ENCODE measurements around the gene NR5A2. TPM values are rescaled to one million over a fixed set of nuclear protein-coding genes. Genes with fewer than 3 reads are reported as not detected.

NR5A2 gene
- total RNA-seq, 1 experiment from 2014 or later: 22.3 TPM

DNA sequence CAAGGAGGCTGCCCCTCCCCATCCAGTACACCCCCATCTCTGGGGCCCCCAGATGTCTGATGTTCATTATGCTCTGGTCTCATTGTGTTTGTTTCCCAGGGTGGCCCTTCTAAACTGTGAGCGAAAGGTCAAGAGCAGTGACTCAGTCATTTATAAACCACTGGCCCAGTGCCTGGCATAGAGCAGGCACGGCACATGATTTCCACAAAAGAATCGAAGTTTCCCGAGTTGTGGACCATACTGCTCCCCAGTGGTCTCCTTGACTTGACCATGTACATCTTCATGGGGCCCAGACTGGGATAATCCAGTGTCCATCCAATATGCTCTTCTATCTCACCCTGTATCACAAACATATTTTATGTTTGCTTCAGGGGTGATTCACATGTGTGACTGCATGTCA lies 153.3 kb downstream of the NR5A2 start:
- no peak; the same call in 1 of the 2 replicates for ATAC-seq
- H3K4me1 Mint-ChIP-seq: no peaks in the 10 kb centered on the region

DNA sequence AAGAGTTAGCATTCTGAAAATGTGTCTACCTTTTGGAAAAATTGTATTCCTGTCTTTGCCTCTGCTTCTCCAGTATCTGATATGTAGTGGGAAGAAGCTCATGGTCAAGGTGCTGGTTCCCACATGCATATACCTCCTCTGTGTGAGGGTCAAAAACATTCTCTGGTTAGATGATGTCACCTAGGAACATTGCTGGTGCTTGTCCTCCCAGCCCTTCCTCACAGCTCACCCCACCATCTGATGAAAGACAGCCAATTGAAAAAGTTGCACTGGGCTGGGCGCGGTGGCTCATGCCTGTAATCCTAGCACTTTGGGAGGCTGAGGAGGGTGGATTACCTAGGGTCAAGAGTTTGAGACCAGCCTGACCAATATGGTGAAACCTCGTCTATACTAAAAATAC lies 154.4 kb downstream of the NR5A2 start:
- ChIA-PET POLR2A (no interaction called here), CTCF (interaction anchor here (0.7 to 1.0 kb wide), 2 partner anchors 43 to 839 kb away, joined by 3 read pairs; no protein-coding TSS in a partner anchor)
- DNase-seq (ENCODE audit: low spot score) (no peak), ATAC-seq (no peak)
- peaks cover 9% of the 10 kb centered on the region for H3K27me3 Mint-ChIP-seq (ENCODE audit: low read depth)
- H3K27ac Mint-ChIP-seq: no peak overlapping the region
- H3K4me3 Mint-ChIP-seq: no peak overlapping the region
- no peaks in the 10 kb centered on the region for H3K4me1 Mint-ChIP-seq
- no peak for TF ChIP-seq GTF2I (CRISPR knock-in tag; conservative IDR thresholded peaks at IDR 0.05)
- TF ChIP-seq NR2C2 (CRISPR knock-in tag; IDR thresholded peaks at IDR 0.05): no peak
- no peak for TF ChIP-seq FOXJ3 (CRISPR knock-in tag; IDR thresholded peaks at IDR 0.05; ENCODE audit: borderline replicate concordance)
- no peak for TF ChIP-seq KAT7 (CRISPR knock-in tag; IDR thresholded peaks at IDR 0.05; ENCODE audit: borderline replicate concordance)
- no peak for TF ChIP-seq SMAD4 (CRISPR knock-in tag; IDR thresholded peaks at IDR 0.05)
- TF ChIP-seq, protein P1, sequence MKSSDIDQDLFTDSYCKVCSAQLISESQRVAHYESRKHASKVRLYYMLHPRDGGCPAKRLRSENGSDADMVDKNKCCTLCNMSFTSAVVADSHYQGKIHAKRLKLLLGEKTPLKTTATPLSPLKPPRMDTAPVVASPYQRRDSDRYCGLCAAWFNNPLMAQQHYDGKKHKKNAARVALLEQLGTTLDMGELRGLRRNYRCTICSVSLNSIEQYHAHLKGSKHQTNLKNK (CRISPR knock-in tag; IDR thresholded peaks at IDR 0.05): no peak
- TF ChIP-seq, protein P2, sequence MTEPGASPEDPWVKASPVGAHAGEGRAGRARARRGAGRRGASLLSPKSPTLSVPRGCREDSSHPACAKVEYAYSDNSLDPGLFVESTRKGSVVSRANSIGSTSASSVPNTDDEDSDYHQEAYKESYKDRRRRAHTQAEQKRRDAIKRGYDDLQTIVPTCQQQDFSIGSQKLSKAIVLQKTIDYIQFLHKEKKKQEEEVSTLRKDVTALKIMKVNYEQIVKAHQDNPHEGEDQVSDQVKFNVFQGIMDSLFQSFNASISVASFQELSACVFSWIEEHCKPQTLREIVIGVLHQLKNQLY (CRISPR knock-in tag; IDR thresholded peaks at IDR 0.05): no peak
- no peak for TF ChIP-seq FOXP1 (CRISPR knock-in tag; IDR thresholded peaks at IDR 0.05; ENCODE audit: borderline replicate concordance)
- TF ChIP-seq, protein P3, sequence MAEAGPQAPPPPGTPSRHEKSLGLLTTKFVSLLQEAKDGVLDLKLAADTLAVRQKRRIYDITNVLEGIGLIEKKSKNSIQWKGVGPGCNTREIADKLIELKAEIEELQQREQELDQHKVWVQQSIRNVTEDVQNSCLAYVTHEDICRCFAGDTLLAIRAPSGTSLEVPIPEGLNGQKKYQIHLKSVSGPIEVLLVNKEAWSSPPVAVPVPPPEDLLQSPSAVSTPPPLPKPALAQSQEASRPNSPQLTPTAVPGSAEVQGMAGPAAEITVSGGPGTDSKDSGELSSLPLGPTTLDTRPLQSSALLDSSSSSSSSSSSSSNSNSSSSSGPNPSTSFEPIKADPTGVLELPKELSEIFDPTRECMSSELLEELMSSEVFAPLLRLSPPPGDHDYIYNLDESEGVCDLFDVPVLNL (CRISPR knock-in tag; IDR thresholded peaks at IDR 0.05; ENCODE audit: borderline replicate concordance, low read depth): no peak
- H3K9me3 Mint-ChIP-seq: peaks cover 39% of the 10 kb centered on the region
- H3K36me3 Mint-ChIP-seq: peaks cover 23% of the 10 kb centered on the region

More for the DNA sequence above, 153.3 kb downstream of the NR5A2 start:
- peaks cover under 1% of the 10 kb centered on the region for H3K27me3 Mint-ChIP-seq (ENCODE audit: low read depth)
- no peak for DNase-seq (ENCODE audit: low spot score)
- peaks cover 29% of the 10 kb centered on the region for H3K9me3 Mint-ChIP-seq
- H3K36me3 Mint-ChIP-seq: peaks cover 13% of the 10 kb centered on the region
- H3K27ac Mint-ChIP-seq: no peak overlapping the region
- CTCF ChIA-PET: no interaction called here
- H3K4me3 Mint-ChIP-seq: no peak overlapping the region
- no peak for TF ChIP-seq ZNF121 (CRISPR knock-in tag; IDR thresholded peaks at IDR 0.05)
- no peak for TF ChIP-seq SOX15 (CRISPR knock-in tag; IDR thresholded peaks at IDR 0.05)
- no peak for TF ChIP-seq ZNF232 (CRISPR knock-in tag; IDR thresholded peaks at IDR 0.05)
- TF ChIP-seq, protein P4, sequence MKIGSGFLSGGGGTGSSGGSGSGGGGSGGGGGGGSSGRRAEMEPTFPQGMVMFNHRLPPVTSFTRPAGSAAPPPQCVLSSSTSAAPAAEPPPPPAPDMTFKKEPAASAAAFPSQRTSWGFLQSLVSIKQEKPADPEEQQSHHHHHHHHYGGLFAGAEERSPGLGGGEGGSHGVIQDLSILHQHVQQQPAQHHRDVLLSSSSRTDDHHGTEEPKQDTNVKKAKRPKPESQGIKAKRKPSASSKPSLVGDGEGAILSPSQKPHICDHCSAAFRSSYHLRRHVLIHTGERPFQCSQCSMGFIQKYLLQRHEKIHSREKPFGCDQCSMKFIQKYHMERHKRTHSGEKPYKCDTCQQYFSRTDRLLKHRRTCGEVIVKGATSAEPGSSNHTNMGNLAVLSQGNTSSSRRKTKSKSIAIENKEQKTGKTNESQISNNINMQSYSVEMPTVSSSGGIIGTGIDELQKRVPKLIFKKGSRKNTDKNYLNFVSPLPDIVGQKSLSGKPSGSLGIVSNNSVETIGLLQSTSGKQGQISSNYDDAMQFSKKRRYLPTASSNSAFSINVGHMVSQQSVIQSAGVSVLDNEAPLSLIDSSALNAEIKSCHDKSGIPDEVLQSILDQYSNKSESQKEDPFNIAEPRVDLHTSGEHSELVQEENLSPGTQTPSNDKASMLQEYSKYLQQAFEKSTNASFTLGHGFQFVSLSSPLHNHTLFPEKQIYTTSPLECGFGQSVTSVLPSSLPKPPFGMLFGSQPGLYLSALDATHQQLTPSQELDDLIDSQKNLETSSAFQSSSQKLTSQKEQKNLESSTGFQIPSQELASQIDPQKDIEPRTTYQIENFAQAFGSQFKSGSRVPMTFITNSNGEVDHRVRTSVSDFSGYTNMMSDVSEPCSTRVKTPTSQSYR (CRISPR knock-in tag; IDR thresholded peaks at IDR 0.05): no peak
- TF ChIP-seq, protein P5, sequence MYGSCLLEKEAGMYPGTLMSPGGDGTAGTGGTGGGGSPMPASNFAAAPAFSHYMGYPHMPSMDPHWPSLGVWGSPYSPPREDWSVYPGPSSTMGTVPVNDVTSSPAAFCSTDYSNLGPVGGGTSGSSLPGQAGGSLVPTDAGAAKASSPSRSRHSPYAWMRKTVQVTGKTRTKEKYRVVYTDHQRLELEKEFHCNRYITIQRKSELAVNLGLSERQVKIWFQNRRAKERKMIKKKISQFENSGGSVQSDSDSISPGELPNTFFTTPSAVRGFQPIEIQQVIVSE (CRISPR knock-in tag; IDR thresholded peaks at IDR 0.05; ENCODE audit: borderline replicate concordance): no peak
- TF ChIP-seq NFYB (CRISPR knock-in tag; conservative IDR thresholded peaks at IDR 0.05; ENCODE audit: low read depth): no peak
- TF ChIP-seq, protein P6, sequence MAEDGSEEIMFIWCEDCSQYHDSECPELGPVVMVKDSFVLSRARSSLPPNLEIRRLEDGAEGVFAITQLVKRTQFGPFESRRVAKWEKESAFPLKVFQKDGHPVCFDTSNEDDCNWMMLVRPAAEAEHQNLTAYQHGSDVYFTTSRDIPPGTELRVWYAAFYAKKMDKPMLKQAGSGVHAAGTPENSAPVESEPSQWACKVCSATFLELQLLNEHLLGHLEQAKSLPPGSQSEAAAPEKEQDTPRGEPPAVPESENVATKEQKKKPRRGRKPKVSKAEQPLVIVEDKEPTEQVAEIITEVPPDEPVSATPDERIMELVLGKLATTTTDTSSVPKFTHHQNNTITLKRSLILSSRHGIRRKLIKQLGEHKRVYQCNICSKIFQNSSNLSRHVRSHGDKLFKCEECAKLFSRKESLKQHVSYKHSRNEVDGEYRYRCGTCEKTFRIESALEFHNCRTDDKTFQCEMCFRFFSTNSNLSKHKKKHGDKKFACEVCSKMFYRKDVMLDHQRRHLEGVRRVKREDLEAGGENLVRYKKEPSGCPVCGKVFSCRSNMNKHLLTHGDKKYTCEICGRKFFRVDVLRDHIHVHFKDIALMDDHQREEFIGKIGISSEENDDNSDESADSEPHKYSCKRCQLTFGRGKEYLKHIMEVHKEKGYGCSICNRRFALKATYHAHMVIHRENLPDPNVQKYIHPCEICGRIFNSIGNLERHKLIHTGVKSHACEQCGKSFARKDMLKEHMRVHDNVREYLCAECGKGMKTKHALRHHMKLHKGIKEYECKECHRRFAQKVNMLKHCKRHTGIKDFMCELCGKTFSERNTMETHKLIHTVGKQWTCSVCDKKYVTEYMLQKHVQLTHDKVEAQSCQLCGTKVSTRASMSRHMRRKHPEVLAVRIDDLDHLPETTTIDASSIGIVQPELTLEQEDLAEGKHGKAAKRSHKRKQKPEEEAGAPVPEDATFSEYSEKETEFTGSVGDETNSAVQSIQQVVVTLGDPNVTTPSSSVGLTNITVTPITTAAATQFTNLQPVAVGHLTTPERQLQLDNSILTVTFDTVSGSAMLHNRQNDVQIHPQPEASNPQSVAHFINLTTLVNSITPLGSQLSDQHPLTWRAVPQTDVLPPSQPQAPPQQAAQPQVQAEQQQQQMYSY (CRISPR knock-in tag; IDR thresholded peaks at IDR 0.05): no peak
- TF ChIP-seq CREM (CRISPR knock-in tag; IDR thresholded peaks at IDR 0.05): no peak
- TF ChIP-seq, protein P7, sequence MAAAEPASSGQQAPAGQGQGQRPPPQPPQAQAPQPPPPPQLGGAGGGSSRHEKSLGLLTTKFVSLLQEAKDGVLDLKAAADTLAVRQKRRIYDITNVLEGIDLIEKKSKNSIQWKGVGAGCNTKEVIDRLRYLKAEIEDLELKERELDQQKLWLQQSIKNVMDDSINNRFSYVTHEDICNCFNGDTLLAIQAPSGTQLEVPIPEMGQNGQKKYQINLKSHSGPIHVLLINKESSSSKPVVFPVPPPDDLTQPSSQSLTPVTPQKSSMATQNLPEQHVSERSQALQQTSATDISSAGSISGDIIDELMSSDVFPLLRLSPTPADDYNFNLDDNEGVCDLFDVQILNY (CRISPR knock-in tag; IDR thresholded peaks at IDR 0.05): no peak
- no peak for TF ChIP-seq ZNF317 (CRISPR knock-in tag; IDR thresholded peaks at IDR 0.05; ENCODE audit: borderline replicate concordance, low read depth)
- TF ChIP-seq, protein P8, sequence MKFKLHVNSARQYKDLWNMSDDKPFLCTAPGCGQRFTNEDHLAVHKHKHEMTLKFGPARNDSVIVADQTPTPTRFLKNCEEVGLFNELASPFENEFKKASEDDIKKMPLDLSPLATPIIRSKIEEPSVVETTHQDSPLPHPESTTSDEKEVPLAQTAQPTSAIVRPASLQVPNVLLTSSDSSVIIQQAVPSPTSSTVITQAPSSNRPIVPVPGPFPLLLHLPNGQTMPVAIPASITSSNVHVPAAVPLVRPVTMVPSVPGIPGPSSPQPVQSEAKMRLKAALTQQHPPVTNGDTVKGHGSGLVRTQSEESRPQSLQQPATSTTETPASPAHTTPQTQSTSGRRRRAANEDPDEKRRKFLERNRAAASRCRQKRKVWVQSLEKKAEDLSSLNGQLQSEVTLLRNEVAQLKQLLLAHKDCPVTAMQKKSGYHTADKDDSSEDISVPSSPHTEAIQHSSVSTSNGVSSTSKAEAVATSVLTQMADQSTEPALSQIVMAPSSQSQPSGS (CRISPR knock-in tag; IDR thresholded peaks at IDR 0.05; ENCODE audit: borderline replicate concordance, low read depth): no peak
- POLR2A ChIA-PET: no interaction called here
